Measurements from ENCODE around the gene RTN4R. TPM values are rescaled to one million over a fixed set of nuclear protein-coding genes. Genes with fewer than 3 reads are reported as not detected.
"Not testable (repeated sequence)": the region's sequence is repeated elsewhere in the genome, so short reads cannot be mapped to it uniquely, and the experiment has no call there.

The RTN4R gene
- total and polyA plus RNA-seq, 2 of the 8 experiments (the other 6 are each of a cell fraction or from before 2014, with no cell fraction given), result 21.8 to 41.3 TPM

DNA sequence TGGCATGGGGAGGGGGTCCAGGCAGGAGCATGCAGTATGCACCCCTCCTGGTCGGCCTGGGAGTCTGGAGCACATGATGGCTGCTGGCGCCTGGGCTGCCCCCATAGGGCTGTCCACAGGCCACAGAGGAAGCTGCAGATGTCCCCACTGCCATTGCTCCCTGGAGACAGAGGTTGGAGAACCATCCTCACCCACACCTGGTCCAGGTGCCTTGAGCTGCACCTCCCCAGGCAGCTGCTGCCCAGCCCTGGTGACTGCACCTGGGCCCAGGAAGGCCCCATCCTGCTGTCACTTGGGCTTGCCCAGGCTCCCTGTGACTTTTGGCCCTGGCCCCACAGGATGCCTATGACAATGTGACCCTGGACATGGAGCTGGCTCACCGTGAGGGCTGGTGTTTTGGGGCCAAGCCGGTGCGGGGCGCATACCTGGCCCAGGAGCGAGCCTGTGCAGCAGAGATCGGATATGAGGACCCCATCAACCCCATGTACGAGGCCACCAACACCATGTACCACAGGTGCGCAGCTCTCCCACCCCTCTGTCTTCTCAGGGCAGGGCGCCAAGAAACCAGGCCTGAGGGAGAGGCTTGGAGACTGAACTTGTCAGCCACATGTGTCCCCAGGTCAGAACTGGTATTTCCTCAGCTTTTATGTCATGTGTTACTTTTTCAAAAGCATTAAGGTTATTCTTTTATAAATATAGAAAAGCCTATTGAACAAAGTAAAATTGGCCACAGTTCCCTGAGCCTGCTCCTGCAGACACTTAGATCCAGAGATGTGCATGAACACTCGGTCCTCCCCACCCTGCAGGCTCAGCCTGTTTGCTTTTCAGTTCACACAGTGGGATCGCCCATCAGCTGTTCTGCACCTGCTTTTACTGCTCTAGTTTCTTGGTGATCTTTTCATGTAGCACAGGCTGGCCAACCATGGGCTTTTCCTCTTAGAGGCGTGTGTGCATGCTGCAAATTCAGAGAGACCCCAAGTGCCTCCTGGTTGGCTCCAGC, 39.6 kb upstream of the RTN4R start:
- not testable (repeated sequence) for H4K5ac ChIP-seq (ENCODE audit: insufficient read length, low read depth, low read length); H3K4me1 ChIP-seq (replicated peaks in 1 of 4; ENCODE audit: control insufficient read depth in 3 of 4, insufficient read depth in 4 of 4, low read length in 3 of 4); H3K56ac ChIP-seq (replicated peaks; ENCODE audit: insufficient read length, low read depth, low read length); H2BK120ac ChIP-seq (replicated peaks; ENCODE audit: low read depth, low read length); H3K9ac ChIP-seq (replicated peaks in 1 of 4; ENCODE audit: extremely low read depth in 1 of 4, low read depth in 3 of 4, low read length in 3 of 4); H2BK12ac ChIP-seq (ENCODE audit: low read depth, low read length); H3K9me3 ChIP-seq (ENCODE audit: insufficient read depth in 2 of 2, low read depth in 1 of 2, low read length in 1 of 2); H4K8ac ChIP-seq (ENCODE audit: extremely low read depth, insufficient read depth, low read length); H3K79me1 ChIP-seq (ENCODE audit: low read depth, low read length); H3K14ac ChIP-seq (ENCODE audit: insufficient read length); H2AFZ ChIP-seq (ENCODE audit: low read length); H3K23ac ChIP-seq (ENCODE audit: insufficient read length); H3K4ac ChIP-seq (replicated peaks; ENCODE audit: insufficient read length, low read depth, low read length); H2BK20ac ChIP-seq (ENCODE audit: low read length); H3K79me2 ChIP-seq (ENCODE audit: control insufficient read depth in 1 of 2, insufficient read depth in 2 of 2, low read length in 2 of 2); H3K36me3 ChIP-seq (ENCODE audit: control insufficient read depth in 2 of 4, insufficient read depth in 4 of 4, low read length in 3 of 4); H3K18ac ChIP-seq (ENCODE audit: extremely low read depth, low read length); H3K27ac ChIP-seq (ENCODE audit: low read depth, low read length); H3K27me3 ChIP-seq (replicated peaks in 1 of 4; ENCODE audit: control insufficient read depth in 3 of 4, extremely low read depth in 1 of 4, insufficient read depth in 3 of 4, low read length in 3 of 4); H2BK15ac ChIP-seq (ENCODE audit: low read length); H3K4me3 ChIP-seq (ENCODE audit: extremely low read depth in 1 of 4, insufficient read depth in 2 of 4, low read depth in 3 of 4, low read length in 4 of 4); H3K4me2 ChIP-seq (ENCODE audit: insufficient read depth in 1 of 2, low read depth in 2 of 2, low read length in 2 of 2); H3K23me2 ChIP-seq (ENCODE audit: low read depth, low read length); H2BK5ac ChIP-seq (ENCODE audit: low read depth, low read length); DNase-seq (ENCODE audit: low read depth in 1 of 2, low spot score in 2 of 2); H2AK5ac ChIP-seq (ENCODE audit: low read depth, low read length); H4K20me1 ChIP-seq (replicated peaks in 1 of 2; ENCODE audit: control insufficient read depth in 1 of 2, insufficient read depth in 2 of 2, low read length in 2 of 2); H4K91ac ChIP-seq (replicated peaks; ENCODE audit: insufficient read length, low read length); FAIRE-seq
- ChIA-PET POLR2A (ENCODE audit: partially characterized antibody) (interaction anchor here (1.6 kb wide), 1 partner anchor 182 kb away, joined by 4 read pairs; no protein-coding TSS in a partner anchor), CTCF (ENCODE audit: partially characterized antibody) (interaction anchor here (1.2 to 2.1 kb wide), 2 partner anchors 12 to 69 kb away, joined by 3 to 5 read pairs; no protein-coding TSS in a partner anchor)
- 88% methylated on average over 11 of the region's 14 CpGs; no CpG with 5 or more reads in 1 of the 2 experiments for WGBS, 2 experiments (ENCODE audit: extremely low coverage in 1 of 2, insufficient coverage in 1 of 2, insufficient read length in 1 of 2, insufficient replicate concordance in 2 of 2, low coverage in 1 of 2, low lambda C conversion rate in 2 of 2, missing lambda C conversion rate in 1 of 2)

All from H1 (cell line).